ENCODE measurements around the gene BCAR3. TPM values are rescaled to one million over a fixed set of nuclear protein-coding genes. Genes with fewer than 3 reads are reported as not detected.

BCAR3 gene
- total and polyA plus RNA-seq, 2 donors from 2014 or later, result 25.4 to 28.4 TPM

DNA sequence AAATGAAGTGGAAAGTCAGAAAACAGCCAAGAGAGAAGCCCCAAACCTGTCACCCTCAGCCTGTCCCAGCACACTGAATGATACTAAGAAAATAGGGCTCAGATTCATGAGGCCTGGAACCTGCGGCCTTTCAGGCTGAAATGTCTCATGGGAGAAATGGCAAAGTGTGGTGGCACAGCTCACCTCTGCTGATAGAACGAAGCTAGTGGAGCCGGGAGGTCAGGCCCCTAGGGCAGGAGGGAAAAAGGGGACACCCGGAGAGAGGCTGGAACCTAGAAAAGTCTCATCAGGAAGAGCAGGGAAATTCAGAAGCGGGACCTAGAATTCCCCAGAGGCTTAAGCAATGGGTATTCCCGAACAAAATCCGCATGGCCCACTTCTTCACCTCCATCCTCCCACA lies 107.1 kb downstream of the BCAR3 start:
- no peak for DNase-seq
- Histone ChIP-seq H3K4me3 (ENCODE audit: low read length in 3 of 3) (no peak overlapping the region), H3K27ac (ENCODE audit: low read depth in 2 of 2, low read length in 2 of 2) (peak overlapping the region in 1 of 2 donors; percentile 5), H3K4me1 (ENCODE audit: control insufficient read depth in 2 of 3, insufficient read depth in 2 of 3, low read depth in 1 of 3, low read length in 3 of 3) (peaks cover 0 to 15% (median 9%) of the 10 kb centered on the region in 3 donors), H3K9me3 (ENCODE audit: control insufficient read depth in 2 of 3, insufficient read depth in 1 of 3, low read length in 3 of 3) (no peaks in the 10 kb centered on the region), H3K27me3 (ENCODE audit: control insufficient read depth, insufficient read depth, low read length) (no peaks in the 10 kb centered on the region), H3K36me3 (ENCODE audit: control insufficient read depth in 2 of 3, insufficient read depth in 3 of 3, low read length in 3 of 3) (peaks cover 2 to 42% (median 20%) of the 10 kb centered on the region in 3 donors), H3K9ac (ENCODE audit: low read length in 3 of 3) (no peak overlapping the region)
- TF ChIP-seq, protein P1, sequence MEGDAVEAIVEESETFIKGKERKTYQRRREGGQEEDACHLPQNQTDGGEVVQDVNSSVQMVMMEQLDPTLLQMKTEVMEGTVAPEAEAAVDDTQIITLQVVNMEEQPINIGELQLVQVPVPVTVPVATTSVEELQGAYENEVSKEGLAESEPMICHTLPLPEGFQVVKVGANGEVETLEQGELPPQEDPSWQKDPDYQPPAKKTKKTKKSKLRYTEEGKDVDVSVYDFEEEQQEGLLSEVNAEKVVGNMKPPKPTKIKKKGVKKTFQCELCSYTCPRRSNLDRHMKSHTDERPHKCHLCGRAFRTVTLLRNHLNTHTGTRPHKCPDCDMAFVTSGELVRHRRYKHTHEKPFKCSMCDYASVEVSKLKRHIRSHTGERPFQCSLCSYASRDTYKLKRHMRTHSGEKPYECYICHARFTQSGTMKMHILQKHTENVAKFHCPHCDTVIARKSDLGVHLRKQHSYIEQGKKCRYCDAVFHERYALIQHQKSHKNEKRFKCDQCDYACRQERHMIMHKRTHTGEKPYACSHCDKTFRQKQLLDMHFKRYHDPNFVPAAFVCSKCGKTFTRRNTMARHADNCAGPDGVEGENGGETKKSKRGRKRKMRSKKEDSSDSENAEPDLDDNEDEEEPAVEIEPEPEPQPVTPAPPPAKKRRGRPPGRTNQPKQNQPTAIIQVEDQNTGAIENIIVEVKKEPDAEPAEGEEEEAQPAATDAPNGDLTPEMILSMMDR (IDR thresholded peaks at IDR 0.05; ENCODE audit: borderline replicate concordance, extremely low read depth, insufficient read depth), result no peak
- intact Hi-C loops (cut with DNase I), result no loop called here
- FAIRE-seq, result no peak

DNA sequence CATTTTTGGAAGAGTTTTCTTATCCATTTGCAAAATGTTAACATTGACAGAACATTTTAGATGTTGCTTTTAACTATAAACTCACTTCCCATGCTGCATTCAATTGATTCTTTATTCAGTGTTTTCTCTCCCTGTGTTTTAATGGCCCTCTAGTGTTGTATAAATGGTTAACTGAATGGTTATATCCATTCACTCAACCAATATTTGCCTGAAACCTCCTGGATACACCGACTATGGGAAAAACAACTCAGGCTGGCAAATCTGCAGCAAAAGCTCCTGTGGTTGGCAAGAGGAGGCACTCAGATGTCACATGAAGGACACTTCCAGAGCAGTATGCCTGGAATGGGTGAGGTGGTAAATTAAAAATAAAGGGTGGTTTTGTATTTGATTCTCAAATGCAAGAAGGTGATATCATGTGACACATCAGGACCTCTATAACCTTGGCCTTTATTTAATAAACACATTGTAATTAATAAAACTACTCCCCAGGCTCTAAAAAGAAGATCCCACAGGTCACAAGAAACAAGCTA lies 107.6 kb downstream of the BCAR3 start:
- Histone ChIP-seq H3K4me1 (ENCODE audit: control insufficient read depth in 2 of 3, insufficient read depth in 2 of 3, low read depth in 1 of 3, low read length in 3 of 3) (peaks cover 0 to 10% (median 10%) of the 10 kb centered on the region in 3 donors), H3K9ac (ENCODE audit: low read length in 3 of 3) (no peak overlapping the region), H3K27me3 (ENCODE audit: control insufficient read depth, insufficient read depth, low read length) (no peaks in the 10 kb centered on the region), H3K36me3 (ENCODE audit: control insufficient read depth in 2 of 3, insufficient read depth in 3 of 3, low read length in 3 of 3) (peaks cover 2 to 43% (median 21%) of the 10 kb centered on the region in 3 donors), H3K4me3 (ENCODE audit: low read length in 3 of 3) (no peak overlapping the region), H3K27ac (ENCODE audit: low read depth in 2 of 2, low read length in 2 of 2) (peak overlapping the region in 1 of 2 donors; percentile 5), H3K9me3 (ENCODE audit: control insufficient read depth in 2 of 3, insufficient read depth in 1 of 3, low read length in 3 of 3) (no peaks in the 10 kb centered on the region)
- DNase-seq, result no peak
- no peak for FAIRE-seq
- TF ChIP-seq, protein P1 (IDR thresholded peaks at IDR 0.05; ENCODE audit: borderline replicate concordance, extremely low read depth, insufficient read depth), result no peak
- intact Hi-C loops (cut with DNase I), result no loop called here

DNA sequence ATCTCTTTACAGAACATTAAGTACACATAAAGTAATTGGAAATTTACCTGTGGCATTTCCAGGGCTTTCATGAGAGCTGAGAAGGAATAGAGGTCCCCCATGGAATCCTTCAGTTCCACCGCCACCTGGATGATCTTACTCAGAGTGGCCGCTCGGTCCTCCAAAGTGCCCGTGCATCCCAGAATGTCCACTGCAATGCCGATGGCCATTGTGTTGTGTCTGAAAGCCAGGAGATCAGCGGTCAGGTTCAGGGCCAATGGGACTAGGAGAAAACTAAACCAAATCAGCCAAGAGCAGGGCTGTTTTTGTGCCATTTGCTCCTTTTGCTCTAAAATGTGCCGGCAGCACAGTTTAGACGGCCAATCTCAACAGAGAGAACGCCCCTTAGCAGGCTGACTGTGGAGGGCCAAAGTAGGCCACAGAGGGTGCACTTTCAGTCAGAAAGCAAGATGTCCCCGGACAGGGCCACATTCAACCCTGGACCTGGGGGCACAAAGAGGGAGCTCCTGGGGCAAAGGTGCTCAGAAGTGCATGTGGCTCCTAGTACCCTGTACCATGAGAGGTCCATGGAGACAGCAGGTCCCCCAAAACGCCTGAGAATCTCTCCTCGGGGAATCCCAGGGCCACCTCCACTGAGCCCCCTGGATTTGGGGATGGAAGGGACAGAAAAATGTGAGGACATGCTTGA lies 109.9 kb downstream of the BCAR3 start:
- Histone ChIP-seq H3K36me3 (ENCODE audit: control insufficient read depth in 2 of 3, insufficient read depth in 3 of 3, low read length in 3 of 3) (peaks cover 2 to 50% (median 21%) of the 10 kb centered on the region in 3 donors), H3K27ac (ENCODE audit: low read depth in 2 of 2, low read length in 2 of 2) (peak overlapping the region in 1 of 2 donors; percentile 17)

More for the DNA sequence above, 109.9 kb downstream of the BCAR3 start:
- no peaks in the 10 kb centered on the region for H3K9me3 ChIP-seq (ENCODE audit: control insufficient read depth in 2 of 3, insufficient read depth in 1 of 3, low read length in 3 of 3)
- FAIRE-seq (no peak), DNase-seq (peak in 1 of 5 donors; percentile 34)
- no peak overlapping the region for H3K9ac ChIP-seq (ENCODE audit: low read length in 3 of 3)
- TF ChIP-seq, protein P1 (IDR thresholded peaks at IDR 0.05; ENCODE audit: borderline replicate concordance, extremely low read depth, insufficient read depth), result no peak
- intact Hi-C loops (cut with DNase I), result no loop called here
- H3K4me3 ChIP-seq (ENCODE audit: low read length in 3 of 3), result no peak overlapping the region
- no peaks in the 10 kb centered on the region for H3K27me3 ChIP-seq (ENCODE audit: control insufficient read depth, insufficient read depth, low read length)
- H3K4me1 ChIP-seq (ENCODE audit: control insufficient read depth in 2 of 3, insufficient read depth in 2 of 3, low read depth in 1 of 3, low read length in 3 of 3), result peaks cover 0 to 2% (median 0%) of the 10 kb centered on the region in 3 donors

Measured in kidney (tissue), 14 donors.